Keratinocyte (primary cell): ENCODE results near the gene UQCC2. TPM values are rescaled to one million over a fixed set of nuclear protein-coding genes. Genes with fewer than 3 reads are reported as not detected.

ENCODE experiments used
- DNase-seq: peaks from one replicate; pipeline ENCODE4 v3.0.0-alpha.2; 2011; ENCODE audit warnings: low read depth, missing footprints, low spot score
- FAIRE-seq: peaks from 2 replicates; lab custom pipeline; 2011; peaks lifted over from hg19 to GRCh38; lab: Jason Lieb, UNC
- H2AFZ ChIP-seq: 2 replicates; pipeline ENCODE4 v1.6.0; 2012; ENCODE audit warnings: low read length, control low read depth, inconsistent platforms; ENCODE audit not compliant: control insufficient read depth
- H3K27ac ChIP-seq: 2 replicates; pipeline ENCODE4 v1.5.1; 2011; ENCODE audit warnings: low read length; ENCODE audit not compliant: control insufficient read depth, insufficient read depth
- H3K27me3 ChIP-seq: 3 replicates; pipeline ENCODE4 v1.6.0; 2011; ENCODE audit warnings: low read length; ENCODE audit not compliant: control insufficient read depth, insufficient read depth; ENCODE audit errors: extremely low read depth
- H3K36me3 ChIP-seq, 2 experiments: 2 replicates in 1 of 2; 3 replicates in 1 of 2; pipeline ENCODE4 v1.5.1; 2011; ENCODE audit warnings: low read length in 2 of 2, mild to moderate bottlenecking in 1 of 2; ENCODE audit not compliant: control insufficient read depth in 2 of 2, insufficient read depth in 2 of 2; ENCODE audit errors: extremely low read depth in 1 of 2
- H3K4me1 ChIP-seq: 3 replicates; pipeline ENCODE4 v1.5.1; 2011; ENCODE audit warnings: low read length; ENCODE audit not compliant: control insufficient read depth, insufficient read depth; ENCODE audit errors: extremely low read depth
- H3K4me2 ChIP-seq: 3 replicates; pipeline ENCODE4 v1.6.0; 2011; ENCODE audit warnings: low read depth, low read length; ENCODE audit not compliant: control insufficient read depth, insufficient read depth; ENCODE audit errors: extremely low read depth
- H3K4me3 ChIP-seq, 3 experiments: fragments of 200-600 bp in 1 of 3; sonication (generic) in 1 of 3; 2 replicates in 2 of 3; 3 replicates in 1 of 3; pipeline ENCODE4 v1.5.1; 2011 to 2016; ENCODE audit warnings: low read length in 3 of 3, mild to moderate bottlenecking in 3 of 3, control low read depth in 2 of 3, inconsistent platforms in 1 of 3, low read depth in 1 of 3, mixed read lengths in 1 of 3, mixed run types in 1 of 3, moderate library complexity in 1 of 3; ENCODE audit not compliant: control insufficient read depth in 2 of 3, insufficient read depth in 2 of 3; ENCODE audit errors: extremely low read depth in 1 of 3
- H3K79me2 ChIP-seq: 2 replicates; pipeline ENCODE4 v1.6.0; 2012; ENCODE audit warnings: low read length; ENCODE audit not compliant: control insufficient read depth, insufficient read depth
- H3K9ac ChIP-seq: 3 replicates; pipeline ENCODE4 v1.6.0; 2011; ENCODE audit warnings: low read length; ENCODE audit not compliant: control insufficient read depth, insufficient read depth; ENCODE audit errors: extremely low read depth
- H3K9me1 ChIP-seq: 3 replicates; pipeline ENCODE4 v1.6.0; 2011; ENCODE audit warnings: low read length; ENCODE audit not compliant: control insufficient read depth, insufficient read depth; ENCODE audit errors: extremely low read depth
- H3K9me3 ChIP-seq: 2 replicates; pipeline ENCODE4 v1.5.1; 2012; ENCODE audit warnings: low read depth, low read length; ENCODE audit not compliant: control insufficient read depth
- H4K20me1 ChIP-seq: 3 replicates; pipeline ENCODE4 v1.6.0; 2011; ENCODE audit warnings: low read length; ENCODE audit not compliant: control insufficient read depth, insufficient read depth; ENCODE audit errors: extremely low read depth
- CTCF ChIP-seq, 3 experiments: IDR thresholded peaks in 1 of 3; conservative IDR thresholded peaks in 1 of 3; optimal IDR thresholded peaks in 1 of 3; 2 replicates in 2 of 3; 3 replicates in 1 of 3; pipeline versions ENCODE3 to v1.5.1; 2011; ENCODE audit warnings: low read length in 3 of 3, mild to moderate bottlenecking in 3 of 3, moderate library complexity in 2 of 3, control low read depth in 1 of 3, inconsistent platforms in 1 of 3; ENCODE audit not compliant: insufficient read depth in 2 of 3; ENCODE audit errors: extremely low read depth in 1 of 3
- EZH2 ChIP-seq: IDR thresholded peaks from one replicate; pipeline ENCODE4 v1.6.1; 2012; ENCODE audit warnings: inconsistent platforms, mild to moderate bottlenecking, low read length, moderate library complexity
- dilution Hi-C: fragments of 300-500 bp; cut with MboI; formaldehyde crosslinking; loops from one replicate; pipeline ENCODE4 v1.7.0; 2020; ENCODE audit warnings: low sequenced_read_pairs; ENCODE audit not compliant: extremely low pct_ligation_motif_present
- polyA plus RNA-seq, 5 experiments: library from polyadenylated mRNA; depleted of rRNA in 3 of 5; stranded (reverse) in 3 of 5; stranded (forward) in 1 of 5; unstranded in 1 of 5; fragments of >200 nt; gene quantifications; 1 replicate in 1 of 5; 2 replicates in 3 of 5; 3 replicates in 1 of 5; pipeline versions ENCODE4 v1.2.1 to v1.2.3, GENCODE V29; 2011 to 2012; ENCODE audit warnings: missing spikeins in 2 of 5, low read depth in 1 of 5, low replicate concordance in 1 of 5

The UQCC2 gene
- polyA plus RNA-seq, 1 donor (not counting 4 experiments of a cell fraction or from before 2014, with no cell fraction given): 76.7 TPM

- Histone ChIP-seq H3K79me2 (no peaks in the 10 kb centered on the region), H3K4me1 (peaks cover 16% of the 10 kb centered on the region), H3K4me2 (no peak overlapping the region), H3K9me1 (peaks cover 2% of the 10 kb centered on the region), H3K27ac (no peak overlapping the region), H2AFZ (no peak overlapping the region), H3K9ac (no peak overlapping the region), H3K4me3 (no peak overlapping the region), H4K20me1 (no peaks in the 10 kb centered on the region), H3K27me3 (peaks cover 5% of the 10 kb centered on the region), H3K9me3 (no peaks in the 10 kb centered on the region), H3K36me3 (no peaks in the 10 kb centered on the region)
- no peak for DNase-seq
- dilution Hi-C loops: no loop called here
- TF ChIP-seq CTCF (optimal IDR thresholded peaks at IDR 0.05 in 1 of 3, IDR thresholded peaks at IDR 0.05 in 1 of 3, conservative IDR thresholded peaks at IDR 0.05 in 1 of 3; ENCODE audit: extremely low read depth in 1 of 3, insufficient read depth in 2 of 3, low read length in 3 of 3) (no peak), EZH2 (no peak)
- no peak for FAIRE-seq
Measured at GRCh38 chr6:33742092-33742491, 30.6 kb upstream of the UQCC2 start.

GRCh38 chr6:33740794-33741193, 29.3 kb upstream of the UQCC2 start:
- H3K4me2 ChIP-seq: no peak overlapping the region
- no peak overlapping the region for H2AFZ ChIP-seq
- H3K4me3 ChIP-seq: no peak overlapping the region
- dilution Hi-C loops: no loop called here
- H4K20me1 ChIP-seq: no peaks in the 10 kb centered on the region
- DNase-seq: no peak
- no peaks in the 10 kb centered on the region for H3K36me3 ChIP-seq
- peaks cover 5% of the 10 kb centered on the region for H3K27me3 ChIP-seq
- peaks cover 16% of the 10 kb centered on the region for H3K4me1 ChIP-seq
- no peak for TF ChIP-seq CTCF (optimal IDR thresholded peaks at IDR 0.05 in 1 of 3, IDR thresholded peaks at IDR 0.05 in 1 of 3, conservative IDR thresholded peaks at IDR 0.05 in 1 of 3; ENCODE audit: extremely low read depth in 1 of 3, insufficient read depth in 2 of 3, low read length in 3 of 3)
- no peak for TF ChIP-seq EZH2
- peaks cover 2% of the 10 kb centered on the region for H3K9me1 ChIP-seq
- H3K27ac ChIP-seq: no peak overlapping the region
- H3K79me2 ChIP-seq: no peaks in the 10 kb centered on the region
- H3K9ac ChIP-seq: no peak overlapping the region
- FAIRE-seq: peak; percentile 46
- H3K9me3 ChIP-seq: no peaks in the 10 kb centered on the region
